ENCODE measurements around the gene SOX14. TPM values are rescaled to one million over a fixed set of nuclear protein-coding genes. Genes with fewer than 3 reads are reported as not detected.

The SOX14 gene
- total RNA-seq, 2 donors from 2014 or later: not detected

- DNase-seq: no peak
- Histone ChIP-seq H3K27me3 (no peaks in the 10 kb centered on the region), H3K9ac (ENCODE audit: low read depth in 2 of 2, low read length in 2 of 2) (no peak overlapping the region), H3K4me3 (no peak overlapping the region), H3K36me3 (no peaks in the 10 kb centered on the region), H3K27ac (no peak overlapping the region), H3K4me1 (no peaks in the 10 kb centered on the region), H3K9me3 (no peaks in the 10 kb centered on the region)
- intact Hi-C loops (cut with DNase I): no loop called here
- TF ChIP-seq, protein P1, sequence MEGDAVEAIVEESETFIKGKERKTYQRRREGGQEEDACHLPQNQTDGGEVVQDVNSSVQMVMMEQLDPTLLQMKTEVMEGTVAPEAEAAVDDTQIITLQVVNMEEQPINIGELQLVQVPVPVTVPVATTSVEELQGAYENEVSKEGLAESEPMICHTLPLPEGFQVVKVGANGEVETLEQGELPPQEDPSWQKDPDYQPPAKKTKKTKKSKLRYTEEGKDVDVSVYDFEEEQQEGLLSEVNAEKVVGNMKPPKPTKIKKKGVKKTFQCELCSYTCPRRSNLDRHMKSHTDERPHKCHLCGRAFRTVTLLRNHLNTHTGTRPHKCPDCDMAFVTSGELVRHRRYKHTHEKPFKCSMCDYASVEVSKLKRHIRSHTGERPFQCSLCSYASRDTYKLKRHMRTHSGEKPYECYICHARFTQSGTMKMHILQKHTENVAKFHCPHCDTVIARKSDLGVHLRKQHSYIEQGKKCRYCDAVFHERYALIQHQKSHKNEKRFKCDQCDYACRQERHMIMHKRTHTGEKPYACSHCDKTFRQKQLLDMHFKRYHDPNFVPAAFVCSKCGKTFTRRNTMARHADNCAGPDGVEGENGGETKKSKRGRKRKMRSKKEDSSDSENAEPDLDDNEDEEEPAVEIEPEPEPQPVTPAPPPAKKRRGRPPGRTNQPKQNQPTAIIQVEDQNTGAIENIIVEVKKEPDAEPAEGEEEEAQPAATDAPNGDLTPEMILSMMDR (IDR thresholded peaks at IDR 0.05): no peak
Measured at GRCh38 chr3:137812023-137812422, 47.9 kb downstream of the SOX14 start.

DNA sequence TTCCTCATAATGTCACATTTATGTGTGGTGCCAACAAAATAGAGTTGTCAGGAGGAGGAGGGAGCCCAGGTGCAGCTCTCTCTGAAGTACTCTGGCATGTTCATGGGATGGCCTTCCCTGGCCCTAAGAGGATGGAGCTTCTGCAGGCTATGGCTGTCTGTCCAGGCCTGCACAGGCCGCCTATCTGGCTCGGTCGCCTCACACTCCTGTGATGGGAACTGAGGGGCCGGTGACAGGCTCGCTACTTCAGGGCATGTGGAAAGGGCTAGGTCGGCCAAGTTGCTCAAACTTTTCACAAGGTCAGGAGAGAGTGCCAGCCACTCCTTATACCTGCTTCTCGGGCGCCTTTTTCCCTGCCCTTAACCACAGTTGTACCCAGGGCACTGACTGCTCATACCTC is 51.1 kb downstream of the SOX14 start:
- no peak for DNase-seq
- intact Hi-C loops (cut with DNase I): no loop called here

More for the DNA sequence above, 51.1 kb downstream of the SOX14 start:
- no peak overlapping the region for H3K4me3 ChIP-seq
- no peaks in the 10 kb centered on the region for H3K36me3 ChIP-seq
- TF ChIP-seq, protein P1 (IDR thresholded peaks at IDR 0.05): no peak
- H3K9ac ChIP-seq (ENCODE audit: low read depth in 2 of 2, low read length in 2 of 2): no peak overlapping the region
- H3K9me3 ChIP-seq: no peaks in the 10 kb centered on the region
- no peak overlapping the region for H3K27ac ChIP-seq
- H3K4me1 ChIP-seq: no peaks in the 10 kb centered on the region
- H3K27me3 ChIP-seq: no peaks in the 10 kb centered on the region

Other genes with a start within 250 kb of the SOX14 start
- under 1 TPM; 0.11 to 0.44 TPM for gene CLDN18, start 245.8 kb downstream of the SOX14 start, total RNA-seq